Stimulated activated CD8-positive, alpha-beta memory T cell treated with anti-CD3 and anti-CD28 coated beads, Interleukin-2, amount 100 ng/mL, for 48 hours (primary cell): Measurements from ENCODE around the gene CDK10.

Experiments used
- DNase-seq, 2 donors: peaks; one replicate each; pipeline ENCODE4 v3.0.0-alpha.2; 2020; ENCODE audit warnings: low read depth in 2 of 2

The CDK10 gene

DNA sequence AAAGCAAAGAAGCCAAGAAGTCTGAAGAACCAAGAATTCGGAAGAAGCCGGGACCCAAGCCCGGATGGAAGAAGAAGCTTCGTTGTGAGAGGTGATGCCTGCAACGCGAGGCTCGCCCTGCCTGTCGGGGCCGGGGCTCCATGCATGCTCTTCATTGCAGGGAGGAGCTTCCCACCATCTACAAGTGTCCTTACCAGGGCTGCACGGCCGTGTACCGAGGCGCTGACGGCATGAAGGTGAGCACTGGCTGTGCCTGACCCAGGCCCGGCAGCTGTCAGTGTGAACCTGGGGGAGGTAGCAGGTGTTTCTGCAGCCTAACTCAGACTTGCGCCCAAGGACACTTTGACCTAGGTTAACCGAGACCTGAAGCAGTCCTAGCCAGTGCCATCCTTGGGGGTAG lies 46.8 kb downstream of the CDK10 start:
- DNase-seq: no peak

DNA sequence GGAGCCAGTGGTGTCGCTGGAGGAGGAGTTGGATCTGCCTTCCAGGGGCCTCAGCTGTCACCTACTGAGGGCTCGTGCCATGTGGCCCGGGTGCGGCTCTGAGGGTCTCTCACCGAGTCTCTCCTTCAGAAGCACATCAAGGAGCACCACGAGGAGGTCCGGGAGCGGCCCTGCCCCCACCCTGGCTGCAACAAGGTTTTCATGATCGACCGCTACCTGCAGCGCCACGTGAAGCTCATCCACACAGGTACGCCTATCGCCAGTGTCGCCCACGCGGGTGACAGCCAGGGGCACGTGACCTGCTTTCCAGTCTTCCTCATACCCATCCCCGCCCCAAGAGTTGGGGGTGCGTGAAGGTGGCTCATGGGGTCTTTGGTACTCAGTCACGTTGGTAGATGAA lies 47.3 kb downstream of the CDK10 start:
- DNase-seq: no peak

DNA sequence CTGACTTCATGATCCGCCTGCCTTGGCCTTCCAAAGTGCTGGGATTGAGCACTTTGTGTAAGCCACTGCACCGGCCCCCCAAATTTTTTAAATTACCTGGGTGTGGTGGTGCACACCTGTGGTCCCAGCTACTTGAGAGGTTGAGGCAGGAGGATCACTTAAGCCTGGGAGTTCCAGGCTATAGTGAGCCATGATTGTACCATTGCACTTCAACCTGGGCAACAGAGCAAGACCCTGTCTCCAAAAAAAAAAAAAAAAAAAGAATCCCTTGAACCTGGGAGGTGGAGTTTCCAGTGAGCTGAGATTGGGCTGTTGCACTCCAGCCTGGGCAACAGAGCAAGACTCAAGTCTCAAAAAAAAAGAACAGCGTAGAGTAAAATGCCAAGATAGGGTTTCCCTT lies 50.1 kb downstream of the CDK10 start:
- DNase-seq: no peak

DNA sequence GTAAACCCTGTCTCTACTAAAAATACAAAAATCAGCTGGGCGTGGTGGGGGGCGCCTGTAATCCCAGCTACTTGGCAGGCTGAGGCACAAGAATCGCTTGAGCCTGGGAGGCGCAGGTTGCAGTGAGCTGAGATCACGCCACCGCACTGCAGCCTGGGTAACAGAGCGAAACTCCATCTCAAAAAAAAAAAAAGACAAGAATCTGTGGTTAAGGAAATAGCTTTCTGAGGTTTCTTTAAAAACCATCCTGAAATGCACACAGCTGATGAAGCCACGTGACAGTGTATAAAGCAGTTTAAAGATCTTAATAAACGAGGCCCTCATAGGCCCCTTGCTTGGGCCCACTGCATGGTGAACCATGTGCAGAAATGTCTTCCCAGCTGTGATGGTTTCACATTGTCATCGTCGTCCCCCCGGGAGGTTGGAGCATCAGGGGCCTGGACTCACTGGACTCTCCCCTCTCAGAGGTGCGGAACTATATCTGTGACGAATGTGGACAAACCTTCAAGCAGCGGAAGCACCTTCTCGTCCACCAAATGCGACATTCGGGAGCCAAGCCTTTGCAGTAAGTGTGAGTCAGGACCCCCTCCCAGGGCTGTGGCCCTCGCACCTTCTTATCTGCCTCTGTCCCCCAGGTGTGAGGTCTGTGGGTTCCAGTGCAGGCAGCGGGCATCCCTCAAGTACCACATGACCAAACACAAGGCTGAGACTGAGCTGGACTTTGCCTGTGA lies 51.0 kb downstream of the CDK10 start:
- no peak for DNase-seq

DNA sequence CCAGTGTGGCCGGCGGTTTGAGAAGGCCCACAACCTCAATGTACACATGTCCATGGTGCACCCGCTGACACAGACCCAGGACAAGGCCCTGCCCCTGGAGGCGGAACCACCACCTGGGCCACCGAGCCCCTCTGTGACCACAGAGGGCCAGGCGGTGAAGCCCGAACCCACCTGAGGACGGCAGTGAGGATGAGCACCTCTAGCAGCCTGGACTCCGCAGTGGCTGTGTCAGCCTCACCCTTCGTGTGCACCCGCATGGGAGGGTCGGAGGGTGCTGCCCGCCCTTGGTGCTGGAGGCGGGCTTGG lies 51.5 kb downstream of the CDK10 start:
- no peak for DNase-seq

DNA sequence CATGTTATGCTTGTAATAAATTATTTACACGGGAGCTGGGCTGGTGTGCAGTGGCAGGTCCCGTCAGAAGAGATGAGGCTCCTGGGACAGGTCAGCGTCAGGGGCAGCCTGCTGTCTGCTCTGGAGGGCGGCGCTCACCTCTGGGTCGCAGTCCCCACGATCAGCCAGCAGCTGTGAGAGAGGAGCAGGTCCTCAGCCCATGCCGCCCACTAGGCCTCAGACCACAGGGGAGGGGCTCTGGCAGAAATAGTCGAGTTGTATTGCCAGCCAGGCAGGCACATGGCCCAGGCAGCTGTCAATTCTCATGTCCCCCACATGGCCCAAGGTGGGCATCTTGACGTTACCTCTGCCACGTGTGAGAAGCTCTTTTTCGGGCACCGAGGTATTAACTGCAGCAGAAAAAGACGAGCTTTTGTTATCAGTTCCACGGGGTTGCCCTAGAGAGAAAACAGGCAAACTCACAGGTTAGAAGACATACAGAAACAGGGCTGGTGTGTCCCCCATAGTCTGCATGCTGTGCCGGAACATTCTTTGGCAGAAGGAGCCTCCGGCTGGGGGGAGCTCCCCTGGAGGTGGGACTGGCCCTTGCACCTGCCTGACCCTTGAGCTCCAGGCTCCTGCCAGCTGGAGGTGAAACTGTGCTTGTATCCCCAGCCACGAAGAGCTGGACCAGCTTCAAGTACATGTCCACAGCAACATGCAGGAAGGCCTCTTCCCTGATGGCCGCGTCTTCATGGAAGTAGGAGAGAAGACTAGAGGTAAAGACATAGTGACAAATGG lies 52.2 kb downstream of the CDK10 start:
- no peak for DNase-seq

DNA sequence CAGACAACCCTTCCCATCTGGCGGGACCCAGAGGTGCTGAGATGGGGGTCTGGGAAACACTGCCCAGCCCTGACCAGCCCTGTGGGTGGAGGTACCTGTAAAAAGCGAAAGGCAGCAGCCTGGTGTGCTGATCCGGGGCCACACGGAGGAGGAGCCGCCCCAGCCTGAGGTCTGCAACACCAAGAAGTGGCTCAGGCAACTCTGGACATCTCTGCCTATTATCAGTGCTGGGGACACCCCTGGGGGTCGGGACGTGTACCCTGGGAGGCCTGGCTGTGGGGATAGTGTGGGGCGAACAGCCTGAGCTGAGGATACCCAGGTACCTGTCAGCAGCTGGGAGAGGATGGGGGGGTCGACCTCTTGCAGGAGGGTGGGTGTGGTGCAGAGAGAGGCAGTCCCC lies 52.9 kb downstream of the CDK10 start:
- no peak for DNase-seq

DNA sequence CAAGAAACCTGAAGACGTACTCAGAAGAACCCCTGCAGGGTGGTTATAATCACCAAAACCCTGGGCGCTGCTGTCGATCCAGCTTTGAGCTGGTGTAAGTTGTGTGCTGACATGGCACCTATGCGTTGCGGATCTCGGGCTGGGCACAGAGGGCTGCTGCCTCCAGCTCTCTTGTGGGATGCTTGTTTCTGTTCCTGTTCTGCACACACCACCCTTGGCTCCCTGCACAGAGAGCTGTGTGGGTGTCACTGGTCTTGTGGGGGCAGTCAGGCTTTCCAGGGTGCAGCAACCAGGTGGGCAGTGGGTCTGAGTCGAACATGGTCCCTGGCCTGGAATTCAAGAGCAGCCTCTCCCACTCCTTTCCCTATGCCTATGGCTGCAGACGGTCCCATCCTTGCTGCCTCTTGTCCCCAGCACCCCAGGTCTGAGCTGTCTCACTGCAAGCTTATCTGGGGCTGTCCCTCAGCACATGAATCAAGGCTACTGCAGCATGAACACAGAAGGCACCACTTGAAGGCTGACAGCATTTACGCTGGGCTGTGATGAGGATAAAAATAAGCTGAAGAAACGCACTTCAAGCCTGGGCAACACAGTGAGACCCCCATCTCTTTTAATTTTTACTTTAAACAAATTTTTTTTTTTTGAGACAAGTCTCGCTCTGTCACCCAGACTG lies 55.0 kb downstream of the CDK10 start:
- no peak for DNase-seq

DNA sequence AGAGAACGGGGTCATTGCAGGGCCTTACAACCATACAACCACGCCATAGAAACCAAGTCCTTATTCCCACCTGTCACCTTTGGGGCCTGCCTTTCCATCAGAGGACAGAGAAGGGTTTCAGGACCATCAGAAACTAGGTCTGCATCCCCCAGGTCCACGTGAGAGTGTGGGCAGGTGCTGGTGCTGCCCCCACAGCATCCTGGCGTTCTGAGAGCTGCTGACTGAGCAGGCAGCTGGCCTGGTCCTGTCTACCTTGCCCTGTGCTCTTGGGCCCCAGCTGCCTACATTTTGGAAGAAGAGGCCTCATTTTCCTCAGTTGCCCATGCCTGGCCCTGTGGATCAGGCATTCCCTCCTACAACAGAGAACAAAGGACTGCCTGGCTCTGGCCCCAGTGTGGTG lies 56.5 kb downstream of the CDK10 start:
- no peak for DNase-seq

DNA sequence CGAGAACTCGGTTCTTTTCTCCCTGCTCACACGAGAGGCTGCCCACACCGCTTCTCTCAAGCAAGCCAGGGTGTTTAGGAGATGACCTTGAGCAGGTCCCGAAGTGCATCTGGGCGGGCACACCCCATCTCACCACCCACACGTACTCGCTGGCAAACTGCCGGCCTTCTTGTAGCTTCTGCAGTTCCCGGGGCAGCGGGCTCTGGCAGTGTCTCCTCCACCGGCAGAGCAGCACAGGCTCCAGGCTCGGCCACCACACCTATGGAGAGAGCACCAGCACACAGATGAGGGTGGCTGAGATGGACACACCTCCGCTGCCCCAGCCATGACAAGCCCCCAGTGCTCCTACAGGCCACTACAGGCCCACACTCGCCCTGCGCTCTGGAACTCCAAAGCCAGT lies 58.3 kb downstream of the CDK10 start:
- DNase-seq: no peak
